Testis (tissue), 3 donors: Measurements from ENCODE around the gene ATP7B. TPM values are rescaled to one million over a fixed set of nuclear protein-coding genes. Genes with fewer than 3 reads are reported as not detected.

Experiments
- DNase-seq: peaks from one replicate; pipeline ENCODE4 v3.0.0-alpha.2; 2019
- H3K27ac ChIP-seq, 2 donors: fragments of 200-600 bp; sonication (generic); one replicate each; pipeline ENCODE4 v1.5.1; 2019
- H3K27me3 ChIP-seq: fragments of 200-600 bp; sonication (generic); one replicate; pipeline ENCODE4 v1.5.1; 2019
- H3K36me3 ChIP-seq: fragments of 200-600 bp; sonication (generic); one replicate; pipeline ENCODE4 v1.5.1; 2017; ENCODE audit warnings: low read depth; ENCODE audit errors: missing control alignments
- H3K4me1 ChIP-seq: fragments of 200-600 bp; sonication (generic); one replicate; pipeline ENCODE4 v1.5.1; 2019
- H3K4me3 ChIP-seq, 2 donors: fragments of 200-600 bp; sonication (generic); one replicate each; pipeline ENCODE4 v1.5.1; 2017 to 2019
- H3K9me3 ChIP-seq: fragments of 200-600 bp; sonication (generic); one replicate; pipeline ENCODE4 v1.5.1; 2017
- CTCF ChIP-seq, 3 experiments: fragments of 450-650 bp in 2 of 3; fragments of 200-600 bp in 1 of 3; sonication (generic) in 1 of 3; IDR thresholded peaks; one replicate each; pipeline ENCODE4 v1.5.1; 2016 to 2019; ENCODE audit warnings: antibody characterized with exemption in 3 of 3, mild to moderate bottlenecking in 2 of 3, moderate library complexity in 1 of 3
- POLR2A ChIP-seq: fragments of 450-650 bp; IDR thresholded peaks from one replicate; pipeline ENCODE4 v1.6.1; 2017; ENCODE audit warnings: antibody characterized with exemption, mild to moderate bottlenecking, moderate library complexity
- WGBS, 2 donors: methylation state at CpG; one replicate each; pipeline ENCODE4 v1.1.5; 2018; 5-methylcytosine and 5-hydroxymethylcytosine counted together
- intact Hi-C: fragments of 100-400 bp; cut with DNase I; formaldehyde crosslinking; loops from one replicate; pipeline ENCODE4 v1.15.1; 2023; ENCODE audit warnings: low total_unique reads
- polyA plus RNA-seq: library from polyadenylated mRNA; stranded (reverse); fragments of 350-450 nt; fragmentation: Illumina TruSeq; extraction: RNeasy Lipid Tissue Mini Kit (QIAGEN cat#74804); gene quantifications from one replicate; pipeline ENCODE4 v1.2.3, GENCODE V29; 2014; ENCODE audit warnings: low read depth, low replicate concordance; ENCODE audit not compliant: insufficient read depth
- total RNA-seq, 2 donors: library from RNA; depleted of rRNA; stranded (reverse); fragments of >200 nt; gene quantifications; one replicate each; pipeline ENCODE4 v1.2.3, GENCODE V29; 2016

The ATP7B gene
- total and polyA plus RNA-seq, 3 donors from 2014 or later, result 18.7 to 47.9 (median 41.3) TPM

- Histone ChIP-seq H3K9me3 (no peaks in the 10 kb centered on the region), H3K4me1 (no peaks in the 10 kb centered on the region), H3K4me3 (no peak overlapping the region), H3K27ac (no peak overlapping the region), H3K27me3 (no peaks in the 10 kb centered on the region), H3K36me3 (no peaks in the 10 kb centered on the region)
- DNase-seq, result no peak
- 82 to 87% methylated on average over 1 to 10 of the region's 10 CpGs for WGBS, 2 donors
- intact Hi-C loops, result no loop called here
- TF ChIP-seq CTCF (IDR thresholded peaks at IDR 0.05), result no peak
- no peak for TF ChIP-seq POLR2A
Observed at GRCh38 chr13:51922771-51923480, 88.3 kb downstream of the ATP7B start.

GRCh38 chr13:51921790-51922740 is 89.2 kb downstream of the ATP7B start:
- intact Hi-C loops, result no loop called here
- DNase-seq, result no peak
- Histone ChIP-seq H3K27ac (no peak overlapping the region), H3K4me3 (no peak overlapping the region), H3K27me3 (no peaks in the 10 kb centered on the region), H3K9me3 (no peaks in the 10 kb centered on the region), H3K36me3 (no peaks in the 10 kb centered on the region), H3K4me1 (no peaks in the 10 kb centered on the region)
- WGBS, 2 donors, result 77 to 80% methylated on average over 14 of the region's 14 CpGs
- TF ChIP-seq POLR2A (no peak), CTCF (IDR thresholded peaks at IDR 0.05) (no peak)

- H3K9me3 ChIP-seq, result no peaks in the 10 kb centered on the region
- H3K27me3 ChIP-seq, result no peaks in the 10 kb centered on the region
- WGBS, 2 donors, result 80 to 81% methylated on average over 8 of the region's 8 CpGs
- intact Hi-C loops, result no loop called here
- H3K27ac ChIP-seq, result no peak overlapping the region
- DNase-seq, result no peak
- no peaks in the 10 kb centered on the region for H3K36me3 ChIP-seq
- H3K4me3 ChIP-seq, result no peak overlapping the region
- H3K4me1 ChIP-seq, result no peaks in the 10 kb centered on the region
- TF ChIP-seq POLR2A (no peak), CTCF (IDR thresholded peaks at IDR 0.05) (no peak)
Observed at GRCh38 chr13:51920786-51921185, 90.5 kb downstream of the ATP7B start.

GRCh38 chr13:51920267-51920666 is 91.0 kb downstream of the ATP7B start:
- no peaks in the 10 kb centered on the region for H3K4me1 ChIP-seq
- H3K27me3 ChIP-seq, result no peaks in the 10 kb centered on the region
- no peaks in the 10 kb centered on the region for H3K9me3 ChIP-seq
- no peak overlapping the region for H3K4me3 ChIP-seq
- TF ChIP-seq POLR2A (no peak), CTCF (IDR thresholded peaks at IDR 0.05) (no peak)
- intact Hi-C loops, result no loop called here
- H3K36me3 ChIP-seq, result no peaks in the 10 kb centered on the region
- 76% methylated on average over 3 of the region's 3 CpGs for WGBS, 2 donors
- DNase-seq, result no peak
- H3K27ac ChIP-seq, result no peak overlapping the region
